Ovary (tissue), 3 donors: ENCODE measurements around the gene LTK.

Source experiments
- CTCF ChIP-seq, 3 donors: fragments of 450-650 bp in 2 of 3; fragments of 200-600 bp in 1 of 3; IDR thresholded peaks; one replicate each; pipeline versions ENCODE4 v1.5.1 to v1.8.0; 2016 to 2022; ENCODE audit warnings: antibody characterized with exemption in 3 of 3, mild to moderate bottlenecking in 1 of 3
- POLR2A ChIP-seq: fragments of 450-650 bp; IDR thresholded peaks from one replicate; pipeline ENCODE4 v1.6.1; 2017; ENCODE audit warnings: antibody characterized with exemption, mild to moderate bottlenecking, moderate library complexity
- donor health status: DM: no; HTN: no; CAD: no.

GRCh38 chr15:41536866-41537265, 23.2 kb upstream of the LTK start:
- TF ChIP-seq CTCF (IDR thresholded peaks at IDR 0.05), result no peak
- no peak for TF ChIP-seq POLR2A
